ENCODE measurements around the gene RBM38. TPM values are rescaled to one million over a fixed set of nuclear protein-coding genes. Genes with fewer than 3 reads are reported as not detected.

The RBM38 gene
- total and polyA plus RNA-seq, 9 of the 15 experiments (the other 6 are each of a cell fraction or from before 2014, with no cell fraction given), result 0.28 to 82.4 (median 33.2) TPM

GRCh38 chr20:57457243-57458095 is 66.3 kb downstream of the RBM38 start (continued):
- TF ChIP-seq CEBPZ (IDR thresholded peaks at IDR 0.05; ENCODE audit: borderline replicate concordance, low read depth, low read length), result no peak
- peak; percentile 39 for TF ChIP-seq RAD51 (IDR thresholded peaks at IDR 0.05; ENCODE audit: borderline replicate concordance, low read depth)
- peak; percentile 39 for TF ChIP-seq TBP (optimal IDR thresholded peaks at IDR 0.05; ENCODE audit: low read depth, low read length)
- peak; percentile 95 for TF ChIP-seq SREBF1 (IDR thresholded peaks at IDR 0.05; ENCODE audit: borderline replicate concordance, low read depth, low read length)
- TF ChIP-seq NRF1 (conservative IDR thresholded peaks at IDR 0.05 in 1 of 2, IDR thresholded peaks at IDR 0.05 in 1 of 2), result peak; percentile 2 to 48; a peak in 2 of 4 replicates
- no peak for TF ChIP-seq ZKSCAN3 (CRISPR knock-in tag; IDR thresholded peaks at IDR 0.05)
- TF ChIP-seq STAT5B (CRISPR knock-in tag; IDR thresholded peaks at IDR 0.05), result no peak
- 0 out of 4 replicates have a peak, but pooled peaks of 1 of the 2 experiments have one; percentile 14 for TF ChIP-seq TRIM24 (IDR thresholded peaks at IDR 0.05)
- TF ChIP-seq FOS (IDR thresholded peaks at IDR 0.05; ENCODE audit: extremely low read depth, insufficient read length), result peak; percentile 35
- 0 out of 2 replicates have a peak, but pooled peaks have one; percentile 24 for TF ChIP-seq FOXJ3 (CRISPR knock-in tag; IDR thresholded peaks at IDR 0.05)
- TF ChIP-seq PBX2 (CRISPR knock-in tag; IDR thresholded peaks at IDR 0.05; ENCODE audit: low read depth), result no peak
- TF ChIP-seq PBX2 (tag; conservative IDR thresholded peaks at IDR 0.05; ENCODE audit: low read depth), result no peak
- TF ChIP-seq ZBTB12 (CRISPR knock-in tag; IDR thresholded peaks at IDR 0.05), result no peak
- no peak for TF ChIP-seq CCAR2 (IDR thresholded peaks at IDR 0.05; ENCODE audit: low read depth, low read length)
- no peak for TF ChIP-seq ZEB2 (IDR thresholded peaks at IDR 0.05)
- peak; percentile 58; the same call in 1 of the 2 replicates for TF ChIP-seq RBFOX2 (IDR thresholded peaks at IDR 0.05; ENCODE audit: low read depth, low read length)
- TF ChIP-seq SIX5 (IDR thresholded peaks at IDR 0.05; ENCODE audit: borderline replicate concordance in 1 of 2, insufficient read depth in 1 of 2, low read depth in 1 of 2, low read length in 2 of 2), result no peak
- TF ChIP-seq POLR2A (conservative IDR thresholded peaks at IDR 0.05), result peak; percentile 74
